H54 (cell line): ENCODE results near the gene EGFL8.
"Not testable (repeated sequence)": the region's sequence is repeated elsewhere in the genome, so short reads cannot be mapped to it uniquely, and the experiment has no call there.

ENCODE experiments used
- DNase-seq: peaks from one replicate; pipeline ENCODE4 v3.0.0; 2011; ENCODE audit warnings: low spot score, mixed read lengths; ENCODE audit not compliant: insufficient read length
- FAIRE-seq: peaks from 3 replicates; lab custom pipeline; 2011; peaks lifted over from hg19 to GRCh38; lab: Jason Lieb, UNC
- POLR2A ChIP-seq: IDR thresholded peaks from 2 replicates; pipeline ENCODE4 v1.6.1; 2011; ENCODE audit warnings: low read depth, mild to moderate bottlenecking, low read length

Gene EGFL8

DNA sequence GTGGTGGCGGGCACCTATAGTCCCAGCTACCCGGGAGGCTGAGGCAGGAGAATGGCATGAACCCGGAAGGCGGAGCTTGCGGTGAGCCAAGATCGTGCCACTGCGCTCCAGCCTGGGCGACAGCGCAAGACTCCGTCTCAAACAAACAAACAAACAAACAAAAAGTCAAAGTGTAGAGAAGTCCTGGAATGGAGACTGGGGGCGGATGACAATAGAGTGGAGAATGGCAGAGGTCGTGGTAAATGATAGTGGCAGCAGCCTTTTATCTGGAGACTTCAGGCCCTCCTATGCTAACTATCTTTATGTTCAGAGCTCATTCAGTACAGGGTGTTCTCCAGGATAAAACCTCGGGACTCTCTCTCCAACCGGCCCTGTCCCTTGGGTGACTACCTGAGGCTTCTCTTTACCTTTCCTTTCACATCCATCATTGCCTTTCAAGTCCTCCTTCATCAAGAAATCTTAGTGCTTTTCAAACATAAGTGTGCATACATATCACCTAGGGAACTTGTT is 32.9 kb upstream of the EGFL8 start:
- FAIRE-seq (no peak), DNase-seq (no peak)
- TF ChIP-seq POLR2A: no peak

DNA sequence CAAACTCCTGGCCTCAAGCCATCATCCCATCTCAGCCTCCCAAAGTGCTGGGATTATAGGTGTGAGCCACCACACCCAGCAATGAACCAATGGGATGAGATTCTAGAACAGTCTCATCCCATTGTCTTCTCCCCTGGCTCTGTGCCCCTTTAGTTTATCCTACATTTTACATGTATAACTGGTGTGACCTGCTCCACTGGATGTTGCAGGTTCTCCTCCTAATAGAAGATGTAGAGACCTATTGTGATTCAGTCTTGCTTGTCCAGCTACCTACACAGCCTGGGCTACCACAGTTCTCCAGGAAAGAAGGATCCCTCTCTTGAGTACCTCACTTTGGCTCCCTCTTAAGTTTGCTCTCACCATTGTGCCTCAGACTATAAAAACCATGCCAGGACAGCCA is 32.3 kb upstream of the EGFL8 start:
- DNase-seq: no peak
- no peak for TF ChIP-seq POLR2A
- FAIRE-seq: no peak

DNA sequence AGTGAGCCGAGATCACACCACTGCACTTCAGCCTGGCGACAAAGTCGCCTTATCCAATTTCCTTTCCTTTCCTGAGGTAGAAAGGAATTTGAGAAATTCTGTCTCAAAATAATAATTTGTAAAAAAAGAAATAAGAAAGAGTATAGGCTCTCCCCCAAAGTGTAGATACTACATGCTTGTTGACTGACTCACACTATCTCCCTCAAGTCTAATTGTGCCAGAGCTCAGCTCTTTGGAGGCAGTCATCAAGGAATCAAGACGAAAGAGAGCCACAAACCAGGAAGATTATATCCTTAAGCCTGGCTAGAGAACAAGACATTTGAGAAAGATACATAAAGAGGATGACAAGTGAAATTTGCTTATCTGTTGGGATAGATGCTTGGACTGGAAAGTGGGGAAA is 30.6 kb upstream of the EGFL8 start:
- FAIRE-seq (no peak), DNase-seq (no peak)
- no peak for TF ChIP-seq POLR2A

DNA sequence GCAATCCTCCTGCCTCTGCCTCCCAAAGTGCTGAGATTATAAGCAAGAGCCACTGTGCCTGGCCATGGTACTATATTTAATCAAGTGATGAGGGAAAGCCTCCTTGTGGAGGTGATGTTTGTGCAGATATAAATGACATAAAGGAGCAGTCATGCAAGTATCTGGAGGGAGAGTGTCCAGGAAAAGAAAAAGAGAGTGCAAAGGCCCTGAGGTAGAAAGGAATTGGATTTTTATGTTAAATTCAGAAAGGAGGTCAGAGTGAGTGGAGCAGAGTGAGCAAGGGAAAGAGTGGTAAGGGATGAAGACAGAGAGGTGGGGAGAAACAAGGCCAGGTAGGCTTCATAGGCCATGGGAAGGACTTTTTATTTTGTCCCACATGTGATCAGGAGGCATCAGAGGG is 26.9 kb upstream of the EGFL8 start:
- FAIRE-seq (no peak), DNase-seq (no peak)
- no peak for TF ChIP-seq POLR2A

GRCh38 chr6:32139590-32139989 is 24.8 kb upstream of the EGFL8 start:
- FAIRE-seq (no peak), DNase-seq (no peak)
- TF ChIP-seq POLR2A: no peak

DNA sequence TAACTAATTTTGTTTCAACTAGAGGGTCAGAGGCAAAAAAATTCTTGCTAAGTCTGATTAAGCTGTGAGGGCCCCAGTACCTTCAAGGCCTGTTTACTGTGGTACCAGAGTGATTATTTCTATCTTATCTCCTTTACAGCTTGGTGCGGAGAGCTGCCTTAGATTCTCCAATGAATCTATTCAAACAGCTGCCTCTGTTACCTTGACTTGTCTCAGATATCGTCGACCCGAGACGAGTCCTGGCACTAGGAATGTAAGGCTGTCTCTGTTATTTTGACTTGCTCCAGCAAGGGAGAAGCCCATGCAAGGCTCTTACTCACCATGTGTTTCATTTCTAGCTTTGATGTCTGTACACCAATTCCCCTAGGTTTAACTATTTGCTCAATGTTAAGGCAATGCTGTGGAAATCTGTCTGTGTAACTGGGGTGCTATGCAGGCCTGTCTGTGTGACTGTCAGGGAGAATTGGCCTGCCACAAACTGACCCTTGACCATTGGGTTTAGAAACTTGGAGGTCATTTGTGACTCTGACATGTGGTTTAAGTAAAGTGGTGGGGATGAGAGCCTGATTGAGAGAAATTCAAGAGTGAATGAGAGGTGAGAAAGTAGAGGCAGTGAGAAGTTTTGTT is 23.9 kb upstream of the EGFL8 start:
- no peak for TF ChIP-seq POLR2A
- FAIRE-seq (no peak), DNase-seq (no peak)

DNA sequence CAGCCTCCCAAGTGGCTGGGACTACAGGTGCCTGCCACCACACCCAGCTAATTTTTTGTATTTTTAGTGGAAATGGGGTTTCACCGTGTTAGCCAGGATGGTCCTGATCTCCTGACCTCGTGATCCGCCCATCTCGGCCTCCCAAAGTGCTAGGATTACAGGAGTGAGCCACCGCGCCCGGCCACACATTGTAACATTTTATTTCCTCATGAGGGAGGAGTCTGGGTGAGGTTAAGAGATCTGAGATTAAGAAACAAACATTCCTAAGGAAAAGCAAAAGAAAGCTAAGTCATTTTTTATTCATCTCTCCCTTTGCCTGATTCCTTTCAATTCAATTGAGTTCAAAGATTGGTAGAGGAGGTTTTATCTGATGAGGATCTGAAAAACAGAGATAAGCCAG is 20.2 kb upstream of the EGFL8 start:
- FAIRE-seq, DNase-seq: not testable (repeated sequence)

DNA sequence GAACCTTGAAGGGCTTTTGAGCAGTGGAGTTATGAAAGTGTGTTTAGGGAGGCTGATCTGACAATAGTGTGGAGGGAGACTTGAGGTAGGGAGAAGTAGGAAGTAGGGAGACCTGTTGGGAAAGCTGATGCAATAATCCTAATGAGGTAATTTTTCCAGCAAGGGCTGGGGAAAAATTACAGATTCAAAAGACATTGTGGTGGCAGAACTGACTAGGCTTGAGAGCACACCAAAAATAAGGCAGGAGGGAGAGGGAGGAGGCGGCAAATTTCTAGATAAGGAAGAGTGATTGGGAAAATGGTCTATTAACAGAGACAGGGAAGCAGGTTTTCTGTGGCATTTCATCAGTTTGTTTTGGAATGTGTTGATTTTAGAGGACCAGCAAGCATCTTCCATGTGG is 18.1 kb upstream of the EGFL8 start:
- no peak for FAIRE-seq
- TF ChIP-seq POLR2A: no peak
- DNase-seq: no peak

DNA sequence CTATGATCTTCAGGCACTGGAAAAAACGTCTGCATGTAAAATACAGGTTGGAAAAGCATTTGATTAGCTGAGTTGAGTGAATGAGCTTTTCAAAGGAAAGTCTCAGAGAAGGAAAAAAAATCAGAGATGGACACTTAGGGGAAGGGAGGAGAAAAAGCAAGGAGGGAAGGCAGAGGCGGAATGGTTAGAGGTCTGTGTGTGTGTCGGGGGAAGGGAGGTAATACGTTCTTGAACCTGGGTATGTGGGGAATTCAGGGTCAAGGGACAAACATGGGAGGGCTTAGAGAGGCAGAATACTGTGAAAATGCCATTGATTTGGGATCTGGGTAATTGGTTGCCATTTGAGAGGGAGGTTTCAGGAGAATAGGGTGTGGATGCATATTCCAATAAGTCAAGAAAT is 17.7 kb upstream of the EGFL8 start:
- DNase-seq: no peak
- TF ChIP-seq POLR2A: no peak
- no peak for FAIRE-seq

DNA sequence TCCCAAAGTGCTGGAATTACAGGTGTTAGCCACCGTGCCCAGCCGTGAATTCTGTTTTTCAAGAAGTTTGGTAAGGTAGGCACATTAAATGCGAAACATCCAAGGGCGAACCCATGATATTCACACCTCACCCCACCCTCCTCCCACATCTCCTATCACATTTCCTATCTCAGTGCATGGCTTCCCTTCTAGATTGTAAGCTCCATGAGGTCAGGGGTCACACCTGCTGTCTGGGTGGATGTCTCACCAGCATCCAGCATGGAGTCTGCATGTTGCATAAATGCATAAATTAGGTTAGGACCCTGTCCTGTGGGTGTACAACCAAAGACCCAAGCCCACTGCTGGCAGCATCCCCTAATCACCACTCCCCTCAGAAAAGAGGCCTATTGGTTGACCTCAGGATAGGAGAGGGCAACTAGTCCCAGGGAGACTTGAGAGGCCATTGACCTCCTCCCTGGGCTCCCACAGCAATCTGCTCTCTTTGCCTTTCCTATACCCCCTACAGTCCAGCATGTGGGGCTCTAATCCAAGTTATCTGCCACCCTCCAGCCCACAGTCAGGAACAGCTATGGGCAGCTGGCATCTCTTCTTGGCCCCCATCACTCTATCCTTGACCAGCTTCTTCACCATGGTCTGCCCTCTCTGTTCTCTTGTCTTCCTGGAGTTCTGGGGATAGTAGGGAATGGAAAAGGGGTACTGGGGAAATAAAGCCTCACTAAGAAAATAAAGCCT is 16.8 kb upstream of the EGFL8 start:
- DNase-seq (no peak), FAIRE-seq (no peak)
- TF ChIP-seq POLR2A: no peak

- DNase-seq (no peak), FAIRE-seq (no peak)
- TF ChIP-seq POLR2A: no peak
These were observed 15.9 kb upstream of the EGFL8 start for GRCh38 chr6:32148289-32149091.

DNA sequence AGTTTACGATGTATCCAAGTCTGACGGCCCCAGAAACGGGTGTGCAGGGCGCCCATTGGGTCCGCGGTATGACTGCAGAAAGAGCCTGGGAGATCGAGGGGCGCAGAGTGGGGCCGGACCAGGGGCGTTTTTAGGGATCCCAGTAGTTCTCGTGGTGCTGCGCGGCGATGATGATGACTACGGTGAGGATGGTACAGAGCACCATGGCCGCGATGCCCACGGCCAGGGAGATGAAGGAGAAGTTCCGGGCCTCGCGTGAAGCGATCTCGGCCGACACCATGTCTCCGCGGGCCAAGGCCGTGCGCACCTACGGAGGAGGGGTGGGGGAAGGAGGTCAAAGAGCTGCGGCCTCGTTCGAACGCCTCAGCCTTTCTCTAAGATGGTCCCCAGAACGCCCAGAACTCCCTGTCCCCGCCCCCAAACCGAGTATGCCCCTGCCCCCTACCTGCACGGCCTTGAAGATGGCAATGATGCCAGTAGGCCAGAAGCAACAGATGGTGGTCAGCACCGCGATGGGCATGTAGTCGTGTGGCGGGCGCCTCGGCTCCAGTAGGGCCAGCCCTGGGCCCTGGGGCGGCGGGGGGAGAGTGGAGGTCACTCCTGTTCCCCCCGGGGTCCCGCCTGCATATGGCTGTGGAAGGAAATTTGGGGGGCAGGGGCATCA is 15.2 kb upstream of the EGFL8 start:
- DNase-seq (no peak), FAIRE-seq (no peak)
- no peak for TF ChIP-seq POLR2A

- DNase-seq (no peak), FAIRE-seq (no peak)
- TF ChIP-seq POLR2A: no peak
These were observed 14.2 kb upstream of the EGFL8 start for GRCh38 chr6:32149932-32150870.
